ENCODE data around the gene ARHGEF28. TPM values are rescaled to one million over a fixed set of nuclear protein-coding genes. Genes with fewer than 3 reads are reported as not detected.

The ARHGEF28 gene
- total RNA-seq, 2 experiments from 2014 or later, result not detected

- ChIA-PET POLR2A (no interaction called here), CTCF (ENCODE audit: unreplicated experiment) (no interaction called here)
- TF ChIP-seq CTCF (conservative IDR thresholded peaks at IDR 0.05; ENCODE audit: low read length) (no peak), EZH2phosphoT487 (IDR thresholded peaks at IDR 0.05; ENCODE audit: borderline replicate concordance, low read depth, low read length) (no peak)
- DNase-seq (ENCODE audit: low spot score), result no peak
- Histone ChIP-seq H4K20me1 (ENCODE audit: insufficient read depth, low read length) (no peaks in the 10 kb centered on the region), H3K79me2 (ENCODE audit: insufficient read depth, low read depth, low read length) (no peaks in the 10 kb centered on the region), H3K9me3 (ENCODE audit: low read length) (no peaks in the 10 kb centered on the region), H3K4me3 (ENCODE audit: low read depth, low read length, poor library complexity, severe bottlenecking) (no peak overlapping the region), H3K27ac (ENCODE audit: low read depth, low read length, poor library complexity, severe bottlenecking) (no peak overlapping the region), H3K4me2 (ENCODE audit: low read length) (no peak overlapping the region), H3K36me3 (ENCODE audit: insufficient read depth, low read length) (no peaks in the 10 kb centered on the region), H2AFZ (ENCODE audit: low read length) (no peak overlapping the region), H3K9me2 (ENCODE audit: insufficient read depth, low read length) (no peaks in the 10 kb centered on the region), H3K4me1 (ENCODE audit: insufficient read depth, low read length, poor library complexity, severe bottlenecking) (no peaks in the 10 kb centered on the region)
- intact Hi-C loops (cut with micrococcal nuclease; ENCODE audit: unreplicated experiment), result no loop called here
- BruUV-seq (replicated peaks), result no TSS peak
These were observed 355.7 kb downstream of the ARHGEF28 start for GRCh38 chr5:73981704-73982103.

GRCh38 chr5:73983644-73984043 is 357.6 kb downstream of the ARHGEF28 start:
- intact Hi-C loops (cut with micrococcal nuclease; ENCODE audit: unreplicated experiment), result no loop called here
- no TSS peak for BruUV-seq (replicated peaks)
- CTCF ChIA-PET (ENCODE audit: unreplicated experiment), result no interaction called here

GRCh38 chr5:73985145-73985544 is 359.1 kb downstream of the ARHGEF28 start:
- no peaks in the 10 kb centered on the region for H3K4me1 ChIP-seq (ENCODE audit: insufficient read depth, low read length, poor library complexity, severe bottlenecking)
- CTCF ChIA-PET (ENCODE audit: unreplicated experiment), result no interaction called here
- TF ChIP-seq EZH2phosphoT487 (IDR thresholded peaks at IDR 0.05; ENCODE audit: borderline replicate concordance, low read depth, low read length) (no peak), CTCF (conservative IDR thresholded peaks at IDR 0.05; ENCODE audit: low read length) (peak; percentile 51)
- intact Hi-C loops (cut with micrococcal nuclease; ENCODE audit: unreplicated experiment), result no loop called here
- no peaks in the 10 kb centered on the region for H4K20me1 ChIP-seq (ENCODE audit: insufficient read depth, low read length)
- no peak overlapping the region for H3K4me3 ChIP-seq (ENCODE audit: low read depth, low read length, poor library complexity, severe bottlenecking)
- H3K27ac ChIP-seq (ENCODE audit: low read depth, low read length, poor library complexity, severe bottlenecking), result no peak overlapping the region
- no peak for DNase-seq (ENCODE audit: low spot score)
- BruUV-seq (replicated peaks), result no TSS peak
- H3K9me2 ChIP-seq (ENCODE audit: insufficient read depth, low read length), result no peaks in the 10 kb centered on the region
- H3K79me2 ChIP-seq (ENCODE audit: insufficient read depth, low read depth, low read length), result no peaks in the 10 kb centered on the region
- POLR2A ChIA-PET, result no interaction called here
- no peaks in the 10 kb centered on the region for H3K9me3 ChIP-seq (ENCODE audit: low read length)
- H2AFZ ChIP-seq (ENCODE audit: low read length), result no peak overlapping the region
- H3K4me2 ChIP-seq (ENCODE audit: low read length), result no peak overlapping the region
- H3K36me3 ChIP-seq (ENCODE audit: insufficient read depth, low read length), result no peaks in the 10 kb centered on the region

More at GRCh38 chr5:73983644-73984043, 357.6 kb downstream of the ARHGEF28 start:
- Histone ChIP-seq H3K4me3 (ENCODE audit: low read depth, low read length, poor library complexity, severe bottlenecking) (no peak overlapping the region), H3K79me2 (ENCODE audit: insufficient read depth, low read depth, low read length) (no peaks in the 10 kb centered on the region), H2AFZ (ENCODE audit: low read length) (no peak overlapping the region), H4K20me1 (ENCODE audit: insufficient read depth, low read length) (no peaks in the 10 kb centered on the region), H3K4me1 (ENCODE audit: insufficient read depth, low read length, poor library complexity, severe bottlenecking) (no peaks in the 10 kb centered on the region), H3K27ac (ENCODE audit: low read depth, low read length, poor library complexity, severe bottlenecking) (no peak overlapping the region), H3K9me2 (ENCODE audit: insufficient read depth, low read length) (no peaks in the 10 kb centered on the region), H3K4me2 (ENCODE audit: low read length) (no peak overlapping the region), H3K36me3 (ENCODE audit: insufficient read depth, low read length) (no peaks in the 10 kb centered on the region), H3K9me3 (ENCODE audit: low read length) (no peaks in the 10 kb centered on the region)
- POLR2A ChIA-PET, result no interaction called here
- TF ChIP-seq CTCF (conservative IDR thresholded peaks at IDR 0.05; ENCODE audit: low read length) (no peak), EZH2phosphoT487 (IDR thresholded peaks at IDR 0.05; ENCODE audit: borderline replicate concordance, low read depth, low read length) (no peak)
- DNase-seq (ENCODE audit: low spot score), result no peak

Data from OCI-LY7 (cell line).